D721Med (cell line): Measurements from ENCODE around the gene MAN2A1.
A peak's percentile ranks its signal among the peaks of the same experiment; 100 is the strongest.

ENCODE experiments used
- DNase-seq: peaks from one replicate; pipeline ENCODE4 v3.0.0; 2011; ENCODE audit warnings: low spot score; ENCODE audit not compliant: insufficient read length
- FAIRE-seq: peaks from 2 replicates; lab custom pipeline; 2011; peaks lifted over from hg19 to GRCh38; lab: Jason Lieb, UNC
- CTCF ChIP-seq: IDR thresholded peaks from 2 replicates; pipeline ENCODE4 v1.5.1; 2012; ENCODE audit warnings: mild to moderate bottlenecking, control low read depth; ENCODE audit not compliant: insufficient read depth; ENCODE audit errors: missing control alignments

MAN2A1 gene

DNA sequence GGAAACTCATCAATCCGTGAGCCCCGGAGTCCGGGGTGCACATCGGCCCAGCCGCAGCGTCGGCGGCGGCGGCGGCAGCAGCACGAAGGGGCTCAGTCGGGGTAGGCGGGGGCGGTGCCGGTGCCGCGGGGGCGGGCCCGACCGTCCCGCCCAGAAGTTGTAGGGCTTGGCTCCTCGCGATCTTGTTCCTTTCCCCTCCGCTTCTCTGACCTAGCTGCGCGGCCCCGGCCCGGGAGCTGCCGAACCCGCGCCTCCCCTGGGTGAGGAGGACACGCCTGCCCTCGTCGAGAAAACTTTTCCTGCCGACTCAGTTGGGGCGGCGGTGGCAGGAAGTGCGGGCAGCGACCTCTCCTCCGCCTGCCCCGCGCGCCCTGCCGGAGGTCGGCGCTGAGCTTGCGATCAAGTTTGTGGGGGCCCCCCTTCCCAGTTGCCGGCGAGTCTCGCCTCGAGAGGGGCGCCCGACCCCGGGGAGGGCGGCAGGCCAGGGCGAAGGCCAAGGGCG is at the start of gene MAN2A1:
MAN2A1 (plus strand) TSS at position 188 of the 502 bp plus-strand sequence. CDS start 491 bp downstream, outside the sequence.
- FAIRE-seq: no peak
- no peak for DNase-seq
- no peak for TF ChIP-seq CTCF

- TF ChIP-seq CTCF: no peak
- FAIRE-seq: no peak
- no peak for DNase-seq
Observed at GRCh38 chr5:109640976-109641375, 48.8 kb upstream of the MAN2A1 start.

DNA sequence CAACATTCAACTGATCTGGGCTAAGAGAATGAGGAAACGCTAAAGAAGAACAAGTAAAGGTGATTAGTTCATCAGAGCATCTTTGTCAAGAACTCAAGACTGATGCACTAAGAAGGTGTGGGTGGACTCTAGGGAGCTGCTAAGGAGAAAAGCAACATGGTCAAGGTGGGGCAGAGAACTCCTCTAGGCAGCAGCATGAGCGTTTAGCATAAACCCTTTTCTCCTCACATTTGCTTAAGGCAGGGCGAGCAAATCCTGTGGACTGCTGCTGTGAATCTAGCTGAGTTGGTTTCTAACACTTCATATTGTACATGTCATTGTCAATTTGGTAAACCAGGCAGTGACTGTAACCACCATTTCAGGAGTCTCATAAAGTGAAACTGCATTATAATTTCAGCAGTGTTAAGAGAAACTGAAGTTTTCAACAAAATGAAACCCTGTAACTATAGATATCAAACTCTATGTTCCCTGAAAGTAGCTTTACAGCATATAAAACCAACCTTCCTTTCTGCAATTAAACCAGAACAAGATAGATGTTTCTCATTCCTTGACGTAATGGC is 45.9 kb upstream of the MAN2A1 start:
- no peak for FAIRE-seq

GRCh38 chr5:109644829-109645228 is 44.9 kb upstream of the MAN2A1 start:
- FAIRE-seq (peak; percentile 35), DNase-seq (no peak)
- no peak for TF ChIP-seq CTCF

More for the DNA sequence above, 45.9 kb upstream of the MAN2A1 start:
- no peak for TF ChIP-seq CTCF
- DNase-seq: no peak

- peak; percentile 53 for FAIRE-seq
- TF ChIP-seq CTCF: no peak
- DNase-seq: no peak
Observed at GRCh38 chr5:109645707-109646192, 44.0 kb upstream of the MAN2A1 start.

- FAIRE-seq: no peak
- no peak for DNase-seq
- TF ChIP-seq CTCF: no peak
Observed at GRCh38 chr5:109649318-109649717, 40.4 kb upstream of the MAN2A1 start.

DNA sequence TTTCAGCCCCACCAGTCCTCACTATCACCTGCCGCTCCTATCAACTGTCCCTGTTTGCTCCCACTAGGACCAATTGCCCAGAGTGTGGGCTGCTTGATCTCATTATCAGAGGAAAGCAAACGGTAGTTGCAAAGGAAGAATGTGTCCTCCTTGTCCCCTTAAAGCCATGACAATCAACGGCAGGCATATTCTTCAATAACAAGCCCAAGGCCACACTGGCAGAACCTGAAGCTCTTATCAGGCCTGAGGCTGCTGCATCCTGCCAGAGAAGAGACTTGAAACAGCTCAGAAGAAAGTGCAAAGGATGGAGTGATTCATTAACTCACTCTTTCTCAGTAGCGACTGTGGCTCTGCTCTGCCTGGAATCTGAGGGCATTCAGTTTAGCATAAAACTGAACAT is 39.2 kb upstream of the MAN2A1 start:
- no peak for DNase-seq
- TF ChIP-seq CTCF: no peak
- no peak for FAIRE-seq
